Hematopoietic multipotent progenitor cell treated with erythropoietin and hydrocortisone succinate and interleukin-3 and kit ligand, for 6 days (in vitro differentiated cells): Measurements from ENCODE around the gene THSD7A.

Experiments
- DNase-seq: peaks from one replicate; pipeline ENCODE4 v3.0.0-alpha.2; 2015

The THSD7A gene

DNA sequence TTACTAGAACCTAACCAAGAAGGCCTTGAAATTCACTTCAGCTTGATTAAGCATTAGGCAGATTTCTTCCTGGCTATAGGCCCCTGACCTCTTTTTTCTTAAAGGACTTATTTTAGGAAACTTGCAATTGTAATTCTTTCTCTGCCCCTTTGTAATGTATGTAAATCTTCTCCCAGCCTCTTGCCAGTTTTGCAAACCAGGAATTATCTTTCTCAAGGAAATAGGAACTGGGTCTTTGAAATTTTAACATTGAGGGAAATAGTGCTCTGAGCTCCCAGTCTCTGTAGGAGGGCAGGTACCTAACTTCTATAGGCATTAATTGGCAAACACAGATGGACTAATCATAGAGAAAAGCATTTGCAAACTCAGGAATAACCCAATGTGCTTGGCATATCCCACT, 342.7 kb downstream of the THSD7A start:
- DNase-seq, result no peak

DNA sequence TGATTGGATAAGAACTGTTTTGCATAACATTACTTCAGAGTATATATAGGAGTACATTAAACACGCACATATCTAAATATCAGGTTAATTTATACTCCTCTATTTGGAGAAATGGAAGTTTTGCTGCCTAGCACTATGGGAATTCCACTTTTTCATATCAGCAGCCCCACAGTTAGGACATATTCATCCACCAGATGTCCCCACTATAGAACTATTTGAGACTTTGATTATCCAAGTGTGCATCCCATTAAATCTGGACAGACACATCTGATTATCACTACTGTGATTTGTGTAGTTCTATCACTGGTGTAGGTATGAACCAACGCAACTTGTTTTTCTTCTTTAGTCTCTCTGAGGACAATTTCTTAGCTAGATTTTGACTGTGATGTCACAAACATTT, 345.7 kb downstream of the THSD7A start:
- no peak for DNase-seq

- DNase-seq, result no peak
Observed at GRCh38 chr7:11485636-11486035, 346.4 kb downstream of the THSD7A start.

DNA sequence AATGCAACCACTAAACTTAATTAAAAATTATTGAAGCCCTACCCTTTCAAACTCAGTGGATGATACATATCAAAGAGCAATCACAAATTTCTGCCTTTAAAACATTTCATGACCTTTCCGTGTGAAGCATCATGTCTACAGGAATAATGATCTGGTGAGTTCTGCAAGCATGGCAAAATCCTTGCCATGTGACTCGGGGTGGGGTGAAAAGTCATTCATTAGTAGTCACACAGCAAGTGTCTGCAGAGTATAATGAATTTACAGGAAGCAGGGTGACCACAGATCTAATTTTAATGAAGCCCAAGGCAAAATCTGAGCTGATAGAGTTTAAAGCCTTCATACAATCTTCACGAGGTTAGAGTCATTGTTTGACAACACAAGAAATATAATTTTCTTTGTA, 351.9 kb downstream of the THSD7A start:
- no peak for DNase-seq

DNA sequence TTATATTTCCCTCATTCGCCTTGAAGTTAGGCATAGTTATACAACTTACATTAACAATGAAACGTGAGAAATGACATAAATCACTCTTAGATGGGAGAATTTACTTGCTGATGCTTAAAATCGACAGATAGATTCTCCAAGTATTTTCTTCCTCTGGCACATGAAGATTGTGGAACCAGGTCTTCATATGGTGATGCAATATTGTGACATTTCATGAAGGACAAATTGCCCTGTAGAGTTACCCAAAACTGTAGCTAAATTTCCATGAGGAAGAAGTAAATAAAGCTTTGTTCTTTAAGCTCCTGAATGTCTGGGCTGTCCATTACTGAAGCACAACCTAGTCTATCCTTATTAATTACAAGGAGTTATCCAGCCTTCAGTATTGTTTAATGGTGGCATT, 353.1 kb downstream of the THSD7A start:
- DNase-seq, result no peak

GRCh38 chr7:11478426-11478825, 353.6 kb downstream of the THSD7A start:
- DNase-seq, result no peak

- no peak for DNase-seq
Observed at GRCh38 chr7:11474902-11475585, 357.0 kb downstream of the THSD7A start.

GRCh38 chr7:11473807-11474424, 358.1 kb downstream of the THSD7A start:
- no peak for DNase-seq

DNA sequence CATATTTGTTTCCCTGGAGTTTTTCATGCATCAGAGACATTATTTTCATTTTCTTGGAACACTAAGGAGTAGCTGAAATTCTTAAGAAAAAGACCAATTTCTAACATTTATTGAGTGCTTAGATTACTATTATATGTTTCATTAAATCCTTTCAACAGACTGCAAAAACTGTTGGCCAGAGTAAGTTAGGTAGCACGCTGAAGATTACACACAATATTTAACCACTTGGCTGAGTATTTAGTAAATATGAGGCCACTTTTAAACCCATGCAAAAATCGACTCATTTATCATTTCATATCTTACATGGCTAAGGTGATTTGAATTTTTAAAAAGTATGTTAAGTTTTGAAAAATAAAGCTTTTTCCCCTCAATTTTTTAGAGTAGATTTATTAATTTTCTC, 358.8 kb downstream of the THSD7A start:
- no peak for DNase-seq

DNA sequence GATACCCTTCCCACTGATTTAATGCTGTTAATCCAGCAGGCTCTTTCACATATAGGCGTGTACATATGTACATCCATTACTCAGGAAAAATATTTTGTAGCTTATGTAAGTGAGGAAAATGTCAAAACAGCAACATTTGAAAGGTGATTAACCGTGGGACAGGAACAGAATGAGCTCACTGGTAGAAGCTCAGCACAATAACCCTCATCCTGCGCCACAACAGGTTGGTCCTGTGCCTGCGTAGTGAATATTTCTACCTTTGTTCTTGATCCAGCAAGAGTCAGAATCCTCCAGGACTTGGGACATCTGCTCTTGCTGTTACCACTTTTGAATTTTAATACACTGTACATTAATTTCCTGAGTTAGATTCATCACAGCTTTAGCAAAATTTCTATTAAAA, 359.4 kb downstream of the THSD7A start:
- DNase-seq, result no peak

- no peak for DNase-seq
Observed at GRCh38 chr7:11471255-11471654, 360.7 kb downstream of the THSD7A start.

DNA sequence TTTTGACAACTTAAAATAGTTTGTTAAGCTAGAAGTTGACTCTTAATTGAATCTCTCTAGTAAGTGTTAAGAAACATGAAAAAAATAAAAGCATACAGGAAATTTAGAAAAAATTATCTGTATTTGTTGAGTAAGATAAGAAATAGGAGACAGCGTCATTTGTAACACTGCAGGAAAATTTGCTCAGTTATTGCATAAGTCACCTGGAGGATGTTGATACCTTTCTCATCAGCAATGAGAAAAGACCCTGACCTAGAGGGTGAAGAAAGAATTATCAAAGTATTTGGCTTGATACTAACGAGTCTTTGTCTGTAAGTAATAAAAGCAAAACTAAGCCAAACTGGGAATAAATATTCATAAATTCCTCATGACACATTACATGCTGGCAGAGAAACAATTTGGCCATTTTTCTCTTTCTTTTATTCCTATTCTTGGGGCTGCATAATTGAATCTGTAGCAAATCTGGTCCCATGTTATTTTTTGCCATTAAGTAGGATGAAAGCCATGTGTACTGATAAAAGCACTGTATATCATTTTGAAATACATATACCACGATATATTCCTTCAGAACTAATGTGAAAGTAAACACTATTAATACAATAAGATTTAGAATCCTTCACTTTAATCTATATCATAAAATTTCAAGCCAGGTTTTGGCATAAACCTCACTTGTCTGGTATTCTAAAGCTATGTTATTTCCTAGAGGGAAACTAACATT, 362.8 kb downstream of the THSD7A start:
- no peak for DNase-seq

DNA sequence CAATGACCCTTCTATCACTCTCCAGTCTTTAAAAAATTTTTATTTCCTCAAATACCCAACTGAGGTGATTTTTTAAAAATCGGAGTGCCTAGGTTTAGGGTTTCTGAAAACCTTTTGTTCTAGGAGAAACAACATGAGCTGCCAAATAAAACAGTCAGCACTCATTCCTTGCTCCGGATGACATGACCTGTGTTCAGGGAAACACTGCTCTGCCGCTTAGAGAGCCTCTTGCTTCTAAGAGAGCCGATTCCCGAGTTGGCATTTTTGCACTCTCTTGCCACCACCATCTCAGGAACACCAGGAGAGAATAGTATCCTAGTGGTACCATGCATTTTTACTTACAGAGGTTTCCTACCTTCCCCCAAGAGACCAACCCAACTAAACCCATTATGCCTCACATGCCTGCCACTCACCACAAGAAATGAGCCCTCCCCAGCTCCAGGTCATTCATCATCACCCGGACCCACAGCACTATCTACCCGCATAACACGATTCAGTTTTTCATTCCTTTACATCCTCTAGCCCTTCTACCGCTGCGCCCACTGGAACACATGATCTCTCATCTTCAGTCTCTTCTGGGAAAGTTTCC, 365.4 kb downstream of the THSD7A start:
- DNase-seq, result no peak

GRCh38 chr7:11464624-11465023, 367.4 kb downstream of the THSD7A start:
- DNase-seq, result no peak

- DNase-seq, result no peak
Observed at GRCh38 chr7:11461946-11462345, 370.1 kb downstream of the THSD7A start.

DNA sequence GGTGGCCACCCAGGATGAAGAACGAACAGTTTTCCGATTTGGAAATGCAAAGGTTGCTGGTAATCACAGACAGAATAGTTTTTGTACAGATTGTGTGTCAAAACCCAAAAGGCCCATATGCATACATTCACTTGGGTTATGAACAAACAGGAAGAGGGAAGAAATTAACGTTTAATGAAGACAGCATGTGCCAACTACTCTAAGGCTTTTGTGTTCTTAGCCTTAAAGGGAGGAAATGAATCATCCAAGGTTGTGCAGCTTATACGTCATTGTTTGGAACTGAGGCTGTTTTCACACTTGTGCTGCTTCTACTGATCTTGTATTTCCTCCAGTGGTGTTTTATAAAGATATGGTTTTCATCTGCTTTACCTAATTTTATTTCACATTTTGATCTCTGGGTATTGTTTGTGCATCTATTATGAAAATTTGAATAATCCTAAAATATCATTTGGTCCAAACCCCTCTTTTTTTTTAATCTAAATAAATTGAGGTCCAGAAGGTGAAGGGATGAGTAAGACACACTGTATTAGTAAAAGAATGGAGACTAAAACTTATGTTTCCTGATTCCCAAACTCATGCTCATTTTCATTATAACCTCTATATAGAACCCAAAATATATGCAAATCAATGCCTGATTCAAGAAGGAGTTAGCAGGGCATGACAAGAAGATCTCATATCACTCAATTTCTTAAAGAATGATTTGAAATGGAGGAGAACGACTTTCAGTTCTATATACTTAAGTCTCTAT, 373.1 kb downstream of the THSD7A start:
- no peak for DNase-seq

DNA sequence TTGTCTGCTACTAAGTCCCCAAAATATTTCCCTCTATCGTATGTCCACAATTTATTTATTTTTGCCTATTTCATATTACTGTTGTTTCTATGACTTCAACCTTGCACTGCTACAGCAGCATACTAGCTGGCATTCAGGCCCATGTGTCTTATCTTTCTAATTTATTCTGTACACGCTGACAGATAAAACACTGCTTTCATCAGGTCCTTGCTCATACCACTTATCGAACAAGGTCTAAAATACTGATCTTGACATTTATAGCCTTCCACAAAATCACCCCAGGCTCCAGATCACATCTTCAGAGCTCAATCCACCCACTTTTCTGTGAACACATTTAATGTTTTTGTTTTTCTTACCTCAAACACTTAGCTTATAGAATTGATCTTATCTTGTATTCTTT, 374.6 kb downstream of the THSD7A start:
- DNase-seq, result no peak

GRCh38 chr7:11456574-11456973, 375.4 kb downstream of the THSD7A start:
- DNase-seq, result no peak

- DNase-seq, result no peak
Observed at GRCh38 chr7:11452476-11452875, 379.5 kb downstream of the THSD7A start.

- DNase-seq, result no peak
Observed at GRCh38 chr7:11450281-11450680, 381.7 kb downstream of the THSD7A start.

GRCh38 chr7:11449316-11449715, 382.7 kb downstream of the THSD7A start:
- no peak for DNase-seq

GRCh38 chr7:11448323-11448722, 383.7 kb downstream of the THSD7A start:
- DNase-seq, result no peak

- no peak for DNase-seq
Observed at GRCh38 chr7:11447106-11447505, 384.9 kb downstream of the THSD7A start.
